ENCODE results near the gene C1QA.
A peak's percentile ranks its signal among the peaks of the same experiment; 100 is the strongest.

Gene C1QA

DNA sequence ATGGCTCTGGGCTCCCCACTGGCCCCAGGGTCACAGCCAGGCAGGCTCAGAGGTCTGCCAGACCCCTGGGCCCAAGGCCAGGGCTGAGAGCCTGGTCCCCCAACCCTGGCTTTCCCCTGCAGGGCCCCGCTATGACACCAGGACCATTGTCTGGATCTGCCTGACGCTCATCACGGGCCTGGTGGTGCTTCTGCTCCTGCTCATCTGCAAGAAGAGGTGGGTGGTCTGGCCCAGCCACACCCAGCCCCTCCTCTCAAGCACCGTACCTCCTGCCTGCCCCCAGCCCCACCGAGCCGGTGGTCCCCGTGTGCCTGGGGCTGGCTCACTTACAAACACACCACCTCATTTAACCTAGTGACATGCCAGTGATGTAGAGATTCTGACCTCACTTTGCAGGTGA, 41.3 kb upstream of the C1QA start:
- TF ChIP-seq, protein P1, sequence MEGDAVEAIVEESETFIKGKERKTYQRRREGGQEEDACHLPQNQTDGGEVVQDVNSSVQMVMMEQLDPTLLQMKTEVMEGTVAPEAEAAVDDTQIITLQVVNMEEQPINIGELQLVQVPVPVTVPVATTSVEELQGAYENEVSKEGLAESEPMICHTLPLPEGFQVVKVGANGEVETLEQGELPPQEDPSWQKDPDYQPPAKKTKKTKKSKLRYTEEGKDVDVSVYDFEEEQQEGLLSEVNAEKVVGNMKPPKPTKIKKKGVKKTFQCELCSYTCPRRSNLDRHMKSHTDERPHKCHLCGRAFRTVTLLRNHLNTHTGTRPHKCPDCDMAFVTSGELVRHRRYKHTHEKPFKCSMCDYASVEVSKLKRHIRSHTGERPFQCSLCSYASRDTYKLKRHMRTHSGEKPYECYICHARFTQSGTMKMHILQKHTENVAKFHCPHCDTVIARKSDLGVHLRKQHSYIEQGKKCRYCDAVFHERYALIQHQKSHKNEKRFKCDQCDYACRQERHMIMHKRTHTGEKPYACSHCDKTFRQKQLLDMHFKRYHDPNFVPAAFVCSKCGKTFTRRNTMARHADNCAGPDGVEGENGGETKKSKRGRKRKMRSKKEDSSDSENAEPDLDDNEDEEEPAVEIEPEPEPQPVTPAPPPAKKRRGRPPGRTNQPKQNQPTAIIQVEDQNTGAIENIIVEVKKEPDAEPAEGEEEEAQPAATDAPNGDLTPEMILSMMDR (conservative IDR thresholded peaks at IDR 0.05), result no peak
- TF ChIP-seq ZFX (IDR thresholded peaks at IDR 0.05), result no peak
- H3K27ac ChIP-seq, result no peak overlapping the region

DNA sequence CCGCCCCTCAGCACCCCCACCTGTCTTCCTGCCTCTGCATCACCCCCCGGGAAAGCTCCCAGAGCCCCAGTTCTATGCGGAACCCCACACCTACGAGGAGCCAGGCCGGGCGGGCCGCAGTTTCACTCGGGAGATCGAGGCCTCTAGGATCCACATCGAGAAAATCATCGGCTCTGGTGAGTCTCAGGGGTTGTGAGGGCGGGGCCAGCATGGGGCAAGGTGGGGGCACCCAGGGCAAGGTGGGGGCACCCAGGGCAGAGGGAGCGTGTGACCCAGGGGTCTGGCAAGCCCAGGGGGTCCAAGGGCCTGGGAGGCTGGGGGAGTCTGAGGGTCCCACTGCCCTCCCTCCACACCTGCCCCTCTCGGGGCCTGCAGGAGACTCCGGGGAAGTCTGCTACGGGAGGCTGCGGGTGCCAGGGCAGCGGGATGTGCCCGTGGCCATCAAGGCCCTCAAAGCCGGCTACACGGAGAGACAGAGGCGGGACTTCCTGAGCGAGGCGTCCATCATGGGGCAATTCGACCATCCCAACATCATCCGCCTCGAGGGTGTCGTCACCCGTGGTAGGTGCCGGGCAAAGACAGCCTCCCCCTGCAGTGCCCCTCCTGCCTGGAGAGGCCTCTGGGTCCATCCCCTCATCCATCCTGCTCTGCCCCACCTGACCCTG, 39.0 kb upstream of the C1QA start:
- TF ChIP-seq, protein P1 (conservative IDR thresholded peaks at IDR 0.05), result no peak
- no peak for TF ChIP-seq ZFX (IDR thresholded peaks at IDR 0.05)
- no peak overlapping the region for H3K27ac ChIP-seq

DNA sequence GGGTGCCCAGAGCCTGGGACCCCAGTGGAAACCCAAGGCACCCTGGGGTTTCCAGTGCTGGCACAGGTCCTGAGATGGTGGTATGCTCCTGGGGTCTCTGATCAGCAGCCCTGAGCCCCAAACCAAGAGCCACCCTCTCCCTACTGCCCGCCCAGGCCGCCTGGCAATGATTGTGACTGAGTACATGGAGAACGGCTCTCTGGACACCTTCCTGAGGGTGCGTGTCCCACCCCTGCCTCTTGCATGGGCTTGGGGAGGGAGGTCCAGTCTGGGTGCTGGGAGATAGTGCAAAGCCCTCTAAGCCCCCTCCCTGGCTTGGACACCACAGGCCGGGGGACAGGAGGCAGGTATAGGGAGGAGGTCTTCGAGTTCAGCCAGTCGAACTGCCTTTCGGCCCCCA, 38.4 kb upstream of the C1QA start:
- TF ChIP-seq ZFX (IDR thresholded peaks at IDR 0.05), result no peak
- TF ChIP-seq, protein P1 (conservative IDR thresholded peaks at IDR 0.05), result no peak
- H3K27ac ChIP-seq, result no peak overlapping the region

DNA sequence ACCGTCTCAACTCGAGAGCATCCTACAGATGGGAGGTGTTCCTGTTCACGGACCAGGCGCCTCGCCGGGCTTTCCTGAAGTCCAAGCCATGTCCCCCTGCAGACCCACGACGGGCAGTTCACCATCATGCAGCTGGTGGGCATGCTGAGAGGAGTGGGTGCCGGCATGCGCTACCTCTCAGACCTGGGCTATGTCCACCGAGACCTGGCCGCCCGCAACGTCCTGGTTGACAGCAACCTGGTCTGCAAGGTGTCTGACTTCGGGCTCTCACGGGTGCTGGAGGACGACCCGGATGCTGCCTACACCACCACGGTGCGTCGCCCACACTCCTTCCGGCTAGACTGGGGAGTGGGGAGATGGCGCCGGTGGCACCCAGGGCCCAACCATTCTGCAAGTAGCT, 37.7 kb upstream of the C1QA start:
- TF ChIP-seq, protein P1 (conservative IDR thresholded peaks at IDR 0.05), result no peak
- TF ChIP-seq ZFX (IDR thresholded peaks at IDR 0.05), result no peak
- H3K27ac ChIP-seq, result no peak overlapping the region

DNA sequence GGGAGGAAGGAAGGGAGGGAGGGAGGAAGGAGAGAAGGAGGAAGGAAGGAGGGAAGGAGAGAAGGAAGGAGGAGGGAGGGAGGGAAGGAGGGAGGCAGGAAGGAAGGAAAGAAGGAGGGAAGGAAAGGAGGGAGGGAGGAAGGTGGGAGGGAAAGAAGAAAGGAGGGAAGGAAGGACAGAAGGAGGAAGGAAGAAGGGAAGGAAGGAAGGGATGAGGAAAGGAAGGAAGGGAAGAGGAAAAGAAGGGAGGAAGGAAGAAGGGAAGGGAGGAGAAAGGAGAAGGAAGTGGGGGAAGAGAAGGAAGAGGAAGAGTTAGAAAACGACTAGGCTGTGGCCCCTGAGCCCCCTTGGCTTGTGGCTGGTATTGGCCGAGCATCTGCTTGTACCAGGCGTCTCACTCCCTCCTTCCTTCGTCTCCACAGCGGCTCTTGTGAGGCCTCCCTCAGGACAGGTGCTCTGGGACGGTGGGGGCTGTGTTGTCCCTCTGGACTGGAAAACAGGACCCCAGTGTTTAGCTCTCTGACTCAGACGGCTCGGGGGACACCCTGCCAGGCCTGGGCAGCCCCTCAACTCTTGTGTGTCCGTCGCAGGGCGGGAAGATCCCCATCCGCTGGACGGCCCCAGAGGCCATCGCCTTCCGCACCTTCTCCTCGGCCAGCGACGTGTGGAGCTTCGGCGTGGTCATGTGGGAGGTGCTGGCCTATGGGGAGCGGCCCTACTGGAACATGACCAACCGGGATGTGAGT, 36.2 kb upstream of the C1QA start:
- no peak for TF ChIP-seq ZFX (IDR thresholded peaks at IDR 0.05)
- TF ChIP-seq, protein P1 (conservative IDR thresholded peaks at IDR 0.05), result no peak
- H3K27ac ChIP-seq, result peak overlapping the region; percentile 12; the same call in 1 of the 2 replicates

DNA sequence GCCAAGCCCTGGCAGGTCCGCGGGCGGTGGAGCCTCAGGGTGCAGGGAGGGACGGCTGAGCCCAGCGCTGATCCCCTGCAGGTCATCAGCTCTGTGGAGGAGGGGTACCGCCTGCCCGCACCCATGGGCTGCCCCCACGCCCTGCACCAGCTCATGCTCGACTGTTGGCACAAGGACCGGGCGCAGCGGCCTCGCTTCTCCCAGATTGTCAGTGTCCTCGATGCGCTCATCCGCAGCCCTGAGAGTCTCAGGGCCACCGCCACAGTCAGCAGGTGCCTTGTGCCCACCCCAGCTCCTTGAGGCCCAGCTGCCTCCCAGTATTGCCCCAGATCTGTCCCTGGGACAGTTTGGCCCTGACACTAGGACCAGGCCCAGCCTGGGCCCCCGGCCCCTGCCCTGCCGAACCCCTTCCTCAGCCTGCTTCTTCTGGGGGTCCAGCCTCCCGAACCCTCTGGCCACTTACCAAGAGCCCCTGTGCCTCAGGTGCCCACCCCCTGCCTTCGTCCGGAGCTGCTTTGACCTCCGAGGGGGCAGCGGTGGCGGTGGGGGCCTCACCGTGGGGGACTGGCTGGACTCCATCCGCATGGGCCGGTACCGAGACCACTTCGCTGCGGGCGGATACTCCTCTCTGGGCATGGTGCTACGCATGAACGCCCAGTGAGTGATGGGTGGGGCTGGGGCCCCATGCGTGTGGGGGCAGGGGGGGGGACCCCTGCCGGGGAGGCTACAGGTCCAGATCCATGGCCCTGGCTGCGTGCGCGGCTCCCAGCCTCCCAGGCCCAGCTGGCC, 35.4 kb upstream of the C1QA start:
- peak overlapping the region; percentile 12; the same call in 1 of the 2 replicates for H3K27ac ChIP-seq
- no peak for TF ChIP-seq ZFX (IDR thresholded peaks at IDR 0.05)
- TF ChIP-seq, protein P1 (conservative IDR thresholded peaks at IDR 0.05), result no peak

DNA sequence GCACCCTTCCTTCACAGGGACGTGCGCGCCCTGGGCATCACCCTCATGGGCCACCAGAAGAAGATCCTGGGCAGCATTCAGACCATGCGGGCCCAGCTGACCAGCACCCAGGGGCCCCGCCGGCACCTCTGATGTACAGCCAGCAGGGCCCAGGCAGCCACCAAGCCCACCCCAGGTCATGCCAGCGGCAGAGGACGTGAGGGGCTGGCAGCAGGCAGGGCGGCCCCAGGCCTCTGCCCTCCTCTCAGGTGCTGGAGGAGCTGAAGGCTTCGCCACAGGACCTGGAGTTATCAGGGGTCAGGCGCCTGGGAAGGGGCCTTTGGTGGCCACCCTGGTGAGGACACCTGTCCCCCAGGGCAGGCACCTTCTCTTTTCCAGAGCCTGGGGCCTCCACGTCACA, 34.8 kb upstream of the C1QA start:
- no peak overlapping the region for H3K27ac ChIP-seq
- TF ChIP-seq, protein P1 (conservative IDR thresholded peaks at IDR 0.05), result no peak
- TF ChIP-seq ZFX (IDR thresholded peaks at IDR 0.05), result no peak

All from C4-2B (cell line).